ENCODE data around the gene SLC28A1. TPM values are rescaled to one million over a fixed set of nuclear protein-coding genes. Genes with fewer than 3 reads are reported as not detected.

SLC28A1 gene
- total and polyA plus RNA-seq, 2 of the 4 experiments (the other 2 are of a cell fraction): not detected

- Histone ChIP-seq H2BK120ac (ENCODE audit: low read depth, low read length) (no peak overlapping the region), H3K4me2 (ENCODE audit: low read depth, low read length) (no peak overlapping the region), H2AFZ (replicated peaks; ENCODE audit: low read length, poor library complexity) (no peak overlapping the region), H3K4ac (ENCODE audit: low read depth, low read length) (no peak overlapping the region), H3K14ac (replicated peaks; ENCODE audit: low read depth, low read length) (no peak overlapping the region), H3K4me1 (ENCODE audit: control insufficient read depth, insufficient read depth, low read length) (no peaks in the 10 kb centered on the region), H2BK5ac (ENCODE audit: low read depth, low read length, poor library complexity, severe bottlenecking) (no peak overlapping the region), H3K18ac (ENCODE audit: low read depth, low read length) (no peak overlapping the region), H3K4me3 (ENCODE audit: insufficient read depth, low read depth, low read length) (no peak overlapping the region), H3K9me1 (ENCODE audit: insufficient read depth, low read length) (no peaks in the 10 kb centered on the region), H2BK15ac (ENCODE audit: low read depth, low read length) (no peak overlapping the region), H3K27ac (ENCODE audit: insufficient read depth, low read length) (no peak overlapping the region), H2BK20ac (ENCODE audit: low read depth, low read length) (no peak overlapping the region), H3K36me3 (ENCODE audit: control insufficient read depth, insufficient read depth, low read length) (no peaks in the 10 kb centered on the region), H4K8ac (ENCODE audit: low read depth in 2 of 2, low read length in 2 of 2) (no peak overlapping the region), H4K91ac (ENCODE audit: insufficient read depth, low read depth, low read length) (no peak overlapping the region), H4K5ac (ENCODE audit: low read depth, low read length) (no peak overlapping the region), H2AK9ac (replicated peaks; ENCODE audit: low read depth, low read length, poor library complexity) (no peak overlapping the region), H3K9me3 (ENCODE audit: control insufficient read depth, insufficient read depth, low read length) (no peaks in the 10 kb centered on the region), H2AK5ac (ENCODE audit: low read depth, low read length) (no peak overlapping the region), H3K79me1 (ENCODE audit: low read depth in 1 of 2, low read length in 2 of 2) (no peaks in the 10 kb centered on the region), H4K20me1 (ENCODE audit: insufficient read depth, low read length) (no peaks in the 10 kb centered on the region), H3K9ac (ENCODE audit: low read depth, low read length) (no peak overlapping the region), H3K56ac (ENCODE audit: extremely low read depth, insufficient read depth, low read length) (no peak overlapping the region), H3K23ac (ENCODE audit: low read depth, low read length) (no peak overlapping the region; the same call in 1 of the 2 replicates), H3K27me3 (ENCODE audit: control insufficient read depth, insufficient read depth, low read length) (peaks cover 11% of the 10 kb centered on the region)
- in situ Hi-C loops (cut with MboI; ENCODE audit: low sequenced_read_pairs) (no loop called here), intact Hi-C loops (cut with micrococcal nuclease) (no loop called here), dilution Hi-C loops (cut with HindIII; ENCODE audit: low sequenced_read_pairs, unreplicated experiment) (no loop called here)
- ATAC-seq (ENCODE audit: low read depth): no peak
- no TSS peak for BruUV-seq (replicated peaks)
- no peak for DNase-seq
- no peak for TF ChIP-seq RAD21 (IDR thresholded peaks at IDR 0.05; ENCODE audit: low read length)
- WGBS, 2 experiments (ENCODE audit: extremely low coverage in 2 of 2, insufficient read length in 1 of 2): 95% methylated on average over 8 of the region's 16 CpGs; no CpG with 5 or more reads in 1 of the 2 experiments
- POLR2A ChIA-PET (ENCODE audit: unreplicated experiment): no interaction called here
- CTCF ChIA-PET: no interaction called here
Observed at GRCh38 chr15:84856731-84857417, 27.6 kb upstream of the SLC28A1 start.
